GM18517 (cell line): ENCODE data around the gene HOXA13.

Experiments
- ATAC-seq: cut with Tn5 transposase; IDR thresholded peaks from one replicate; pipeline ENCODE4 v1.9.1; 2021; ENCODE audit warnings: mild to moderate bottlenecking, moderate library complexity; ENCODE audit not compliant: unreplicated experiment

HOXA13 gene

DNA sequence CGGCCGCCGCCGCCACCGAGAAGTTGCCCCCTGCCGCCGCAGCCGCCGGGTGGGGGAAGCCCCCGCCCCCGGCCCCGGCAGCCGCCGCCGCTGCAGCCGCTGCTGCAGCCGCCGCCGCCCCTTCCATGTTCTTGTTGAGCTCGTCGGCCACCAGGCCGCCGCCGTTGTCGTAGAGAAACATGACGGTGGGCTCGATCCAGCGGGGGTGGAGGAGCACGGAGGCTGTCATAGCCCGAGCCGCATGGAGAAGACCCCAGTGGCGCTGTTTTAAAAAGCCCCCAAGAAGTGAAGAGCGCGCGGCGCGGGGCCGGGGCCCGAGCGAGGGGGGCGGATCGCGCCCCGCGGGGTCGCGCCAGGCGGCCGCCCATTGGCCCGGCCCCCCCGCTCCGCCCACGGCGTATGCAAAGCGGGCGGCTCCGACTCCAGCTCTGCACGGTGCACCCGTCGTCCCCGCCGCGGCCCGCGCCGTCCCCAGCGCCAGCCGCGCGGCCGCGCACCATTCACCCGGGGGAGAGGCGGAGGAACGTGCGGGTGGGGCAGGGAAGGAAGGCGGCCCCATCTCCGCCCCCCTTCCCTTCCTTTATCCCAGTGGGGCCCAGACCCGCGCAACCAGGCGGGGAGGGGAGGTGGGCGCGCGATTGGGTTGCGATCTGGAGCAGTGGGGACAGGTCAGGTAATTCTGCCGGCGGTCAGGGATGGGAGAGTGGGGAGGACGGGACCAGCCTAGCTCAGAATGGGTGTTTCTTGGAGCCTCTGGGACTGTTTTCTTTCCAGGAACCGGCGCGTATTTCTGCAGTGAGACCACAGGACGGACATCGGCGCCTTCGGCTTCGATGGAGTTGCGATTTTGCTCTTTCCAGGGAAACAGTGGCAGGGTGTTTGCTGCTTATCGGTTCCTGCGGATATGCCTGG is at the start of gene HOXA13:
HOXA13 (minus strand) TSS at position 243 of the 912 bp plus-strand sequence; CDS start at position 229, 14 bp downstream.
- ATAC-seq = no peak

DNA sequence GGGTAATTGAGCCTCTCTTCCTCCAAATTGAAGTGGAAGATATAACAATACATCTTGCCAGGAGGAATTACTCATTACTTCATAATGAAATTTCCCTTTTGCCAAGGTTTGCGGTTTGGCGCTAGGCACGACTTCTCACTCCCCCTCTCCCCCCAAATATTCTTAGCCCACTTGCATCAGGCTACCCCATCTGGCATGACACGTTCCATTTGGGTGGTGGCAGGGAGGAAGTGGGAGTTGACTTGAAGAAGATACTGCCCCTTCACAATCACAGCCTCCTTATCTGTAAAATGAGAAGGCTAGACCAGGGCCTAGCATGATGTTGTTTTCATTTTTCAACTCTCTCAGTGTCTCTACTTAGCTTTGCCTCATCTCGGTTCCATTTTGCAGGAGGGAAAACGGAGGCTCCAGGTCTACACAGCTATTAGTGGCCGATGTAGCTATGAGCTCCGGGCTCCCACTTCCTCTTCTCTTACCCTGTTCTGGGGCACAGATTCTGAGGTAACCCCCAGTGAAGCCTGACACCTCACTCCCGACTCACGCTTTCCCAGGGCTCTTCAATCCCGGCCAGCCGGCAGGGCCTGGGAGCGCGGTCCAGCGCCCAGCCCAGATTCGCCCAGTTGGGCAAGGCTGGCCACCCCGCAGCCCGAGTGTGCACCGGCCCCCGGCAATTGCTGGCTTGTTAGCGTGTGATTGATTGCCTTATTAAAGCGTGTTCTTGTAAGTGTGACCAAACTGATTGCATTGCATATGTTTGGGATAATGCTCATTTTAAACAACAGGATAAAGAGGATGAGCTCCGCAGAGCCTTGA is 49.2 kb upstream of the HOXA13 start:
- no peak for ATAC-seq

DNA sequence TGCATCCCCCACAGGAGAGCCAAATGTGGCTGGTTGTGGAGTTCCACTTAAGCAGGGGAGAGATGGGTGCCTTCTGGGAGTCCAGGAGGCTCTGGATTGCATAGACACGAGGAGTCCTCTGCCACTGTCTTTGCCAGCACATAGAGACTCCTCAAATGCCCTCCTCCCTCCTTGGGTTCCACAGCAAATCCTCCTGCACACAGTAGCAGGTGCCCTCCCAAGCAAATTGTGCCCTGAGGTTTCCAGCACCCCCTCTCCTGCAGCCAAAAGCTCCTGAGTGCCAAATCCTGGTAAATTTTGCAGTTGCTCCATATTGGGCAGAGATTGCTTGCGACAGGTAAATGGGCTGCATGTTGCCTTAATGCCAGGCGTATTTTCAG is 48.5 kb upstream of the HOXA13 start:
- ATAC-seq = no peak

DNA sequence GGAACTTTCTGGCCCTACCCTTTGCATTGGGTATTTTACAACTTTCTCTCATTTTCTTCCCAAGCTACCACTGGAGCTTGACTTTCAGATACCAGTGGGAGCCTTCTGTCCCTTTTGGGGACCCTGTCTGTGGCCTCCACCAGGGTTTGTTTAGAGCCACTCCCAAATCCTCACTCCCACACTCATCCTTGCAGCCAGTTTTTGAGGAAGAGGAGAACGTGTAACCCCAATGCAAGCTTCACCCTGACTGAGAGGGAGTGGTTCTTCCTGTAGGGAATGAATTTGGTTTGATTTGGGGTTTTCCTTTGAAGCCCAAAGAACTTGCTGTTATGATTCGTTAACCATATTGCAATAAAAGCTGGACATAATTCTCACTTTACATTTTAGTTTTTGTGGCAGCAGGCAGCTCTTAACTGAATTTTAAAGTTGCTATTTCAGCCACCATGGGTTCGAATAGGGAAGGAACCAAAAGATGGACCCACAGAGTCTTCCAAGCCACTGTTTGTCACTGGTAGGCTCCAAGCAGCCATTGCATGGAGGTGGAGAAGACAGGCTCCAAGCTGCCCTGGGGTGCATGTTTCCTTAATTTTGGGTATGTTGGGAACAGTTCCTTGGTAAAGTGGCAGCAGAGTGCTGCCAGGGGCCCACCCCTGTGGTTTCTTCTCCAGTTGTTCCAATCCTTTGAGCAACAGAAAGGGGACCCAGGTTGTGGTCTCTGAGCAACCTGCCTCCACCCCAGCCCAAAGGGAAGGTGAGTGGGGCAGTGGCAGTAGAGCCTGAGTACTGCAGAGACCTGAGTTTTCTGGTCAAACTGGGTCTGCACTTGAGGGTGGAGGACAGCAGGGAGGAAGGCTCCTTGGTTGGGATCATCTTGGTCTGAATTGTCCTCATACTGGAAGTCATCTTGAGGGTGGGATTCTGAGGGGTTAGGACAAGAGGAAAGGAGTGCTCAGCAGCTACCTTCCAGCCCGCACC is 47.8 kb upstream of the HOXA13 start:
- no peak for ATAC-seq

DNA sequence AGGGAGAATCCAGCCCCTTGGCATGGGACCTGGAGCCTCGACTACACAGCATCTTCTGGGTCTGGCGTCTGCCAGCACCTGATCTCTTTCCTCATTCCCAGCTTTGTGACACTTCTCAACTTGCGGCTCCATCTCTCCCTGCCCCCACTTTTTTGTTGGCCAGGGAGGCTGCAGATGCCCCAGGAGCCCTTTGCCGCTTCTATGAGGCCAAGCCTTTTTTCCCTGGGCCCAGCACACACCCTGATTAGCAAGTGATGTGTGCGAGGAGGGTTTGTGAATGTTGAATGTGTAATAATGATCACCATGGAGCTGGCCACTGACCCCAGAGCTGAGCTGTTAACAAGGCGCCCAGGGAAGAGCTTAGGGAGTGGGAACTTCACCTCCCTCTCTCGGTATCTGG is 47.1 kb upstream of the HOXA13 start:
- ATAC-seq = no peak

DNA sequence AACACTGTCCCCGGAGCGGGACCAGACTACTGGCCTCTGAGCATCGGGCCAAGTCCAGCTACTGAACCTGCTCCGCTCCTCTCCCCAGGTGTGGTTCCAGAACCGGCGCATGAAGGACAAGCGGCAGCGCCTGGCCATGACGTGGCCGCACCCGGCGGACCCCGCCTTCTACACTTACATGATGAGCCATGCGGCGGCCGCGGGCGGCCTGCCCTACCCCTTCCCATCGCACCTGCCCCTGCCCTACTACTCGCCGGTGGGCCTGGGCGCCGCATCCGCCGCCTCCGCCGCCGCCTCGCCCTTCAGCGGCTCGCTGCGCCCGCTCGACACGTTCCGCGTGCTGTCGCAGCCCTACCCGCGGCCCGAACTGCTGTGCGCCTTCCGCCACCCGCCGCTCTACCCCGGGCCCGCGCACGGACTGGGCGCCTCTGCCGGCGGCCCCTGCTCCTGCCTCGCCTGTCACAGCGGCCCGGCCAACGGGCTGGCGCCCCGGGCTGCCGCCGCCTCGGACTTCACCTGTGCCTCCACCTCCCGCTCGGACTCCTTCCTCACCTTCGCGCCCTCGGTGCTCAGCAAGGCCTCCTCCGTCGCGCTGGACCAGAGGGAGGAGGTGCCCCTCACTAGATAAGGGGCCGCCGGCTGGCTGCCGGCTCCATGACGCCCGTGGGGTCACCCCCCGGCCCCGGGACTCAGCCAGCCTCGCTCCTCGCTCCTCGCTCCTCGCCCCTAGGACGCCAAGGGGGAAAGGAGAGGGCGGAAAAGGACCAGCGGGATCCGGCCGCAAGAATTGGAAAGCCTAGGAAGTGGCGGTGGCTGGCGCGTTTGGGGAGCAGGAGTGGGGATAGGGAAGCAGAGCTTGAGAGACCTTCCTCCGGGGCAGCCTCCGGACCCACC is 46.2 kb upstream of the HOXA13 start:
- no peak for ATAC-seq

DNA sequence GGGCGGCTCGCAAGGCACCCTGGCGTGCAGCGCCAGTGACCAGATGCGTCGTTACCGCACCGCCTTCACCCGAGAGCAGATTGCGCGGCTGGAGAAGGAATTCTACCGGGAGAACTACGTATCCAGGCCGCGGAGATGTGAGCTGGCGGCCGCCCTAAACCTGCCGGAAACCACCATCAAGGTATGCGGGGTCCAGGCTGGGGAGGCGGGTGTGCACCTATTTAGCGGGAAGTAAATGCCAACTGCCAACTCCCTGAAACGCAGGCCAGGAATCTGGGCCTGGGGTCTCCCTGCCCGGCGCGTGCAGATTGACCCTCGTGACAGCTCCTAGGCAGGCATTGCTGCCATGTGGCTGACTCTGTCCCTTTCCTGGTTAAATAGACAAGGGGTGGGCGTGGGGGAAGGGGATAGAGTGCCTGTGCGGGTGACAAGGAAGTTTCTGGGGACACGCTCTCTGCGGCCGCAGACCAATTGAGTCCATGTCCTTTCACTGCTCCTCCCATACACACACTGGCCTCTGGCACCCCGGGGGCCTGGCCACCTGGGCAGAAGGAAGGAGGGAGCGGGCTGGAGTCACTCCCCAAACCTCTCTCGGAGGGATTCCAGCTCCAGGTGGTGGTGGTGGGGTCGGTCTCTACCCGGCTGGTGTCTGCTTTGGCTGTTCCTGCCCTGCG is 45.4 kb upstream of the HOXA13 start:
- ATAC-seq = no peak

DNA sequence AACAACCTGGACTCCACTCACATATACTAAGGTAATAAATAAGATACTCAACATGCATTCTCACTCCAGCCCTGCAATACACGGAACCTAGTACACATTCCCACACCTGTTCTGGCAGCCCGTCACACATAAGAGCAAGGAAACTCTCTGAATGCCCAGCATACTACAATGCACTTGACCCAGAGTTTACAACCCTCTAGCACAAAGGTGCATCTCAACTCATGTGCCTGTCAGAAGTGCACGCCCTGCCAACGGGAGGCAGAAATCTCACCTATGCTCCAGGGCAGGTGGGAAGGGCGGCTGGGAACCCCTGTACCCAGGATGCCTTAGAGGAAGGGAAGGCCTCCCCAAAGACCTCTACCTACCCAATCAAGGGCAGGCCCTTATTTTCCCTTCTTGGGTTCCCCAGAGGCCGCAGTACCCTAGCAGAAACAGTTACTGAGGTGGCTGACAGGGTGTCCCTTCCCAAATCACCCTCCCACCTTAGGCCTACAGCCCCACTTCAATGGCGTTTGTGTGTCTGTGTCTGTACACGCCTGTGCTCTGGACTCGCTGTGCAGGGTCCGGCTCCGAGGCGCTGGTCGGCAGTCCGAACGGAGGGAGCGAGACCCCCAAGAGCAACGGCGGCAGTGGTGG is 44.7 kb upstream of the HOXA13 start:
- no peak for ATAC-seq

DNA sequence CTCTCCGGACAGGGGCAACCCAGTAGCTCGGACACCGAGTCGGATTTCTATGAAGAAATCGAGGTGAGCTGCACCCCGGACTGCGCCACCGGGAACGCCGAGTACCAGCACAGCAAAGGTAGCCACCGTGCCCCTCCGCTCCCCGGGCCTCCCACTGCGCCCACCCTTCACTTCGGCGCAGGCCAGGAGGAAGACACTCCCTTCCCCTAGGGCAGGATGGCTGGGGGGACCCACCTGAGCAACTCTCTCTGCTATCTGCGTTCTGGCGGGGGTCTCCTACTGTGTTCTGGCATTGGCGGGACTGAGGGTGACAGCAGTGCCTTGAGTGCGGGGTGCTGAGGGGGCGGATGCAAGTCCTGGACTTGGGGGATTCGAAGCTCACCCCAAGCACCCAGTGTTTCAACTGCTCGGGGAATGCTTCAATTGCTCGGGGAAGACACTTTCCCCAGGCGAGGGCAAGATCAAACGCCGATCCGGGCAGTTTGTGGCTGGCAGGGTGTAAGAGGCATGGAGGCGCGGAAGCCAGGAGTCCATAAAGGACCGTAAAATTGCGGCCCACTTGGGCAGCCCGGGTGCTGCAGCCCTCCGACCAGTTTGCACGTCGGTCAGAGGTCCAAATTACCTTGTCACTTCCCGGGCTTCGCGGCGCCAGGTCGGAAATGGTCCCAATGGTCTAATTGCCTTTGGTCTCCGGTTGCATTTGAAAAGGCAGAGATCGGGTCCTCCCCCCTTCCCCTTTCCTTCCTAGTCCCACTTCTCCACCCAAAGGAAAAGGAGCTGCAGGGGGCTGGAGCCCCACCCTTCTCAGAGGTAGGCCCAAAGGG is 43.7 kb upstream of the HOXA13 start:
- ATAC-seq = no peak

DNA sequence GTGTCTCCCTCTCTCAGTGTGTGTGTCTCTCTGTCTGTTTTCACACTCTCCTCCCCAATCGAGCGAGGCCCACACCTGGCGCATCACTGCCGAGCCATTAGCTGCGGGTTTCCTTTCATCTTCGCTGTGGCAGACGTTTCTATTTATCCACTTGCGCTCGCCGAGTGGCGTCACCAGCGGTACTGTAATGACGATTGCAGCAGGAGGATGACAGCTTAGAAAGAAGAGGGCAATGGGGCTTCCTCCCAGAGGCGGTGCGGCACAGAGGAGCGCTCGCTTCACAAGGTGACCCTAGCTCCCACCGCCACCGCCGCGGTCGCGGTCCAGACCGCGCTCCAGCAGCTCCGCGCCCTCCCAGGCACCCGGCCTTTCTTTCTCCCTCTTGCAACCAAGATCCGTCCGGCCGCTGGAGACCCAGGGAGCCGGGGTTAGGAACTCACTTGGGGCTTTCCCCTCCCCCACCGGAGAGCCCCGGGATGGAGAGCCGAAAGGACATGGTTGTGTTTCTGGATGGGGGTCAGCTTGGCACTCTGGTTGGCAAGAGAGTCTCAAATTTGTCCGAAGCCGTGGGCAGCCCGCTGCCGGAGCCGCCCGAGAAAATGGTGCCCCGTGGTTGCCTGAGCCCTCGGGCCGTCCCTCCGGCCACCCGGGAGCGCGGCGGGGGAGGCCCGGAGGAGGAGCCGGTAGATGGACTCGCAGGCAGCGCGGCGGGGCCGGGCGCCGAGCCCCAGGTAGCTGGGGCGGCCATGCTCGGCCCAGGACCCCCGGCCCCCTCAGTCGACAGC is 42.9 kb upstream of the HOXA13 start, which contains the start of gene EVX1:
EVX1 (plus strand) TSS at position 248 of the 785 bp plus-strand sequence; CDS start at position 477, 229 bp downstream.
- no peak for ATAC-seq

DNA sequence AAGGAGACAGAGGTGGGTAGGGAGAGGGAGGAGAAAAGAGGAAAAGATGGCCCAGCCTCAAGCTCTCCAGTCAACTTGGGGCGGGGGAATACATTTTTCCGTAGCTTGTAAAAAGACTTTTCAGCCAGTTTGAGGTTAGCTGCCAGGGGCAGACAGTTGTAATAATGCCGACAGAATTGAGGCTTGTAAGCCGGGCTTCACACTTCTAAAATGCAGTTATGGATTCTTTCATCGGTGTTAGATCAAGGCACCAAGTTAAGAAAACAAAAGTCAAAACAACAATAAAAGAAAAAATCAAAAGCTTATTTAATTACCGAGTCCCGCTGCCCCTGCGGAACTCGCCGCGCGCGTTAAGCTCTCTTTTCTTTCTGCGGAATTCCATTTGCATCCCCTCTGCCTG is 42.3 kb upstream of the HOXA13 start:
- ATAC-seq = no peak

DNA sequence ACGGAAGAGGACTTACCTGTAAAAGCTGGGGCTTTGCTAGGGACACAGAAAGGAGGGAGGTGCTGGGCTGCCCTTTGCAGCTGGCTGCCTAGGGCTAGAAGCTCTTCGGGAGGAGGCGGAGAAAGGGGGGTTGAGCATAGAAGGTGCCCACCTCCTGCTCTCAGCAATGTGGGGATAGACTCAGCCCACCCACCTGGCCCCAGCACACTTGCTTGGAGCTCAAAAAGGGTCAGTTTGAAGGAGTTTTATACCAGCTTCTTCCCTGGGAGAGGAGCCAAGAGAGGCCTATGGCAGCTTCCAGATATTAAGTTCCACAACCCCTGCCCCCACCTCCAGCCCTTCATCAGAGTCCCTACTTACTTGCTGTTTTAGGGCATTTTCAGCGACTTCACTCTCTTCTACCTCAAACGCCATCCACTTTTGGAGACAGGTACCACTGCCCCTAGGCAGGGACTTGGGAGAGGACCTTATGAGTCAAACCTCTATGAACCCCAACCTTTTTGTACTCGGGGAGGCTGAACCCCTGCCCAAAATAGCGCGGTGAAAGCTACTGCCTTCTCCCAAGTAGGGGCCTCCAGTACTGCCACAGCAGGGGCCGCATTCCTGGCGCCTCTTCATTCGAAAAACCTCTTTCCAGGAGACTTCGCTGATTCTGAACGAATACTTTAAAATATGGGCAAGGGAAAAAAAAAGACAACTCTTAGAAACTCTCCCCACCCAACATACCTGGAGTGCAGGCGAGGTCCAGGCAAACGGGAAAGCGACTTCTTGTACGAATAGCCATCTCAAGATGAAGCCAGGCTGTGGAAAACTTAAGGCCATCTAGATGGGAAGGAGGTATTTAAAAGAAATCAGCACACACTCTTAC is 41.5 kb upstream of the HOXA13 start:
- no peak for ATAC-seq

DNA sequence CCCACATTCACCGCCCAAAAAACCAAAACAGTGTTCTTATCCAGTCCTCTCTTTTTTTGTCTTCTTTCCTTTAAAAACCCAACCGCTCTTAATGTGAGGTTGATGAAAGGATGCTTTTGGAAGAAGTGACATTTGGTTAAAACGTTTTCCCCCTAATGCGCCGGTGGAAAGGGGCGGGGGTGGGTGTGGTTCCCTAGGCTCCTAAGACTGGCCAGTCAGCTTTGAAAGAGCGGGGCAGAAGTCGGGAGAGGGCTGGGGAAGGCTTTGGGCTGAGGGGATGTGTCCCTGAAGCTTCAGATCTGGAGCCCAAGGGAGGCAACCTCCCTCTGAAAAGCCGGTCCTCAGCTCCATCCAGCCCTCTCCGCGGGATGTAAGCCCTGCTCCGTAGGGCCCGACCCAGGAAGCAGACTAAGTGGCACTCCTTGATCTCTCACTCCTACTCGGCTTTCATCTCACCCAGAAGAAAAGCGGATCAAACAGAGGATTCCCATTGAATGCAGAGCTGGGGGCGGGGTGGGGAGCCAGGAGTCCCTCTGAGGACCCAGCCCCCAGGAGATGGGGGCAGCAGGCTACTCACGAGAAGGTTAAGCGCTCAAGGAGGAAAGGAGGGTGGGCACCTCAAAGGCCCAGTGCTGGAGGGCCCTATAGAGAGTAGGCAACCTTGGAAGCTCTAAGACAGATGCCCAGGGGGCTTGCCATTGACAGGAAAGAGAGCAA is 40.3 kb upstream of the HOXA13 start:
- ATAC-seq = no peak

DNA sequence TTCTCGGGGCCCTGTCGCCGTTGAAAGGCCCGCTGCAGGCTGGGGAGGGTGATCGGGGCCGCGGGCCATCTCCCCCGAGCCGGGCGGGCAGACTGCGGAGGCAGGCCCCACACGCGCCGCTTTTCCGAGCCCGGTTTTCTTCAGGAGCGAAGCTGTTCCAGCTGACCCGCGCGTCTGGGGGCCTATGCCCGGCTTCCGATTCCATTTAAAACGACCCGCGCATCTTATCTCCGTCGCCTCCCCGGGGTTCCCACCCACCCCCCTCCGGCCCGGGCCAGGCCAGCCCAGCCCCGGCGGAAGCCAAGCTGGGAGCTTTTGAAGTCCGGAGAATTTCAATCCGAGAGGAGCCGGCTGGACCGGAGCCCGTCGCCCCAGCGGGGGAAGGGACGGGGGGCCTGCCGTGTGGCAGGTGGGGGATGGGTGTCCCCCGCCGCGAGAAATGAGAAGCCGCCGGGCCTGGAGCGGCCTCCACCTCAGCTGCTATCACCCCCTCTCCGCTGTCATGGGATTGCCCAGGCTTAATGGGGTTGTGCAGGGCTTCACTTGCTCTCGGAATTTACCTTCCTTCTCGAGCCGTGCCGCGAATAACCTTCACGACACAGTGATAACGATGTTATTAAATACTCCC is 39.6 kb upstream of the HOXA13 start:
- ATAC-seq = no peak

DNA sequence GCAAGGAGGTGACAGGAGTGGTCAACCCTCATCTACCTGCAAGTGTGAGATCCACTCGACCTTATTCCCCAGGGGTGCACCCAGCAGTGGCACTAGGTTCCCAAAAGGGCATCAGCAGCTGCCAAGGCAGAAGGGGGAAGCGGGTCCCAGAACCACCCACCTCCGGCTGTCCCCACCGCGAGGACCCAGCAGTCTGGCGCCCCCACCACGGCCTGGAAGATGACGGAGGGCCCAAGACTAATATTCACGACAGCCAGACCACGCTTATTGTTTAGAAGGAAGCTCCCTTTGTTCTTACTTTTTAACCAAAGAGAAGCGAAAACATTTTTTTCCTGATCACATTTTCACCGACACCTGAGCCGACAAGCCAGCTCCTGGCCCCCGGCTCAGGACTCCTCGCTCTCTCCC is 39.1 kb upstream of the HOXA13 start:
- no peak for ATAC-seq
